Measurements from ENCODE around the gene IER5L. TPM values are rescaled to one million over a fixed set of nuclear protein-coding genes. Genes with fewer than 3 reads are reported as not detected.

Gene IER5L
- total RNA-seq, 2 experiments from 2014 or later: 3.7 to 4.1 TPM

DNA sequence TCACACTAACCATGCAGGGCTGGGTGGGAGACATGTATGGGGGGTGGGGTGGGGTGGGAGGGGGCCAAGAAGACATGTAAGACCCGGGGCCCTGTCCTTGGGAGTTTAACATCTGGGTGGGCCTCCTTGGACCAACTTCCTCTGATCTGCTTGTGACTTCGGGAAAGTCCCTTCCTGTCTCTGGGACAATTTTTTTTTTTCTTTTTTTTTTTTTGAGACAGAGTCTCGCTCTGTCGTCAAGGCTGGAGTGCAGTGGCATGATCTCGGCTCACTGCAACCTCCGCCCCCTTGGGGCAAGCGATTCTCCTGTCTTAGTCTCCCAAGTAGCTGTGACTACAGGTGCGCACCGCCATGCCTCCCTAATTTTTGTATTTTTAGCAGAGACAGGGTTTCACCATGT lies 23.8 kb upstream of the IER5L start:
- no peak overlapping the region for H3K27ac Mint-ChIP-seq
- no peaks in the 10 kb centered on the region for H3K27me3 Mint-ChIP-seq
- H3K4me1 Mint-ChIP-seq (ENCODE audit: low read depth): peaks cover 14% of the 10 kb centered on the region
- H3K9me3 Mint-ChIP-seq: no peaks in the 10 kb centered on the region
- POLR2A ChIA-PET: interaction anchor here (1.3 kb wide), 1 partner anchor 35 kb away, joined by 3 read pairs; no protein-coding TSS in a partner anchor
- DNase-seq (no peak), ATAC-seq (no peak)
- H3K36me3 Mint-ChIP-seq (ENCODE audit: low read depth): no peaks in the 10 kb centered on the region
- intact Hi-C loops (cut with micrococcal nuclease): no loop called here
- CTCF ChIA-PET: no interaction called here
- TF ChIP-seq, protein P1, sequence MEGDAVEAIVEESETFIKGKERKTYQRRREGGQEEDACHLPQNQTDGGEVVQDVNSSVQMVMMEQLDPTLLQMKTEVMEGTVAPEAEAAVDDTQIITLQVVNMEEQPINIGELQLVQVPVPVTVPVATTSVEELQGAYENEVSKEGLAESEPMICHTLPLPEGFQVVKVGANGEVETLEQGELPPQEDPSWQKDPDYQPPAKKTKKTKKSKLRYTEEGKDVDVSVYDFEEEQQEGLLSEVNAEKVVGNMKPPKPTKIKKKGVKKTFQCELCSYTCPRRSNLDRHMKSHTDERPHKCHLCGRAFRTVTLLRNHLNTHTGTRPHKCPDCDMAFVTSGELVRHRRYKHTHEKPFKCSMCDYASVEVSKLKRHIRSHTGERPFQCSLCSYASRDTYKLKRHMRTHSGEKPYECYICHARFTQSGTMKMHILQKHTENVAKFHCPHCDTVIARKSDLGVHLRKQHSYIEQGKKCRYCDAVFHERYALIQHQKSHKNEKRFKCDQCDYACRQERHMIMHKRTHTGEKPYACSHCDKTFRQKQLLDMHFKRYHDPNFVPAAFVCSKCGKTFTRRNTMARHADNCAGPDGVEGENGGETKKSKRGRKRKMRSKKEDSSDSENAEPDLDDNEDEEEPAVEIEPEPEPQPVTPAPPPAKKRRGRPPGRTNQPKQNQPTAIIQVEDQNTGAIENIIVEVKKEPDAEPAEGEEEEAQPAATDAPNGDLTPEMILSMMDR (IDR thresholded peaks at IDR 0.05): no peak
- H3K4me3 Mint-ChIP-seq: no peak overlapping the region

DNA sequence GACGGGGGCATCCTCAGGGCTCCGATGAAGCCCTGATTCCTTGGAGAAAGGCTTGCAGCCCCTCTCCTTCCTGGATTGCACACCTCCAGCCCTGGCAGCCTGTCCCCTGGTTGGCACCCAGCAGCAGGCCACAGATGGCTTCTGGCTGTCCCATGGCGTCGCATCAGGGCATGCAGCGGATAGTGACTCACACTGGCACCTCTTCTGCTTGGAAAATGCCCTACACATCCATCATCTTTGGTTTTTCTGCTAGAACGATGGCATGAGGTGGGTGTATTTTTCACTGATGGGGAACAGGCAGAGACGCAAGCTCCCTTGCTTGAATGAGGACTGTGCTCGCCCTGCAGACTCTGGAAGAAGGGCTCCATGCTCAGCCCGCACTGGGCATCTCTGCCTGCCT lies 23.2 kb upstream of the IER5L start:
- TF ChIP-seq, protein P1 (IDR thresholded peaks at IDR 0.05): no peak
- ChIA-PET POLR2A (interaction anchor here (1.3 kb wide), 1 partner anchor 36 kb away, joined by 3 read pairs; no protein-coding TSS in a partner anchor), CTCF (no interaction called here)
- DNase-seq (no peak), ATAC-seq (no peak)
- no peak overlapping the region for H3K27ac Mint-ChIP-seq
- no peaks in the 10 kb centered on the region for H3K27me3 Mint-ChIP-seq
- H3K4me3 Mint-ChIP-seq: no peak overlapping the region
- H3K36me3 Mint-ChIP-seq (ENCODE audit: low read depth): no peaks in the 10 kb centered on the region
- intact Hi-C loops (cut with micrococcal nuclease): no loop called here
- no peaks in the 10 kb centered on the region for H3K9me3 Mint-ChIP-seq
- peaks cover 8% of the 10 kb centered on the region for H3K4me1 Mint-ChIP-seq (ENCODE audit: low read depth)

DNA sequence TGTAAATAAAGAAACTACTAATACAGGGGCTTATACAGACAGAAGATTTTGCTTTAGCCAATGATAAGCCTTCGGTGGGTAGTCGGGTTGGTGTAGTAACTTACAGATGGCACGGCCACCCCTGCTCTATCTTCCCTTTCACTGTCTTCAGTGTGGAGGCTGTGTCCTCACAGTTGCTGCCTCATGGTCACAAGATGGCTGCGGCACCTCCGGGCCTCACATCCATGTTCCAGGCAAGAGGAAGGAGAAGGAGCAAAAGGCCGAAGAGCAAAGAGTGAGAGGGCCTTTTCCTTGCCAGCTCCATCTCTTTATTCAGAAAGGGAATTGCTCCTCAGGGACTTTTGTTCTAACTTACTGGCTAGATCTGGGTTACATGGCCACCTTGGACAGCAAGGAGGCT lies 22.2 kb upstream of the IER5L start:
- TF ChIP-seq, protein P1 (IDR thresholded peaks at IDR 0.05): no peak
- Mint-ChIP-seq H3K4me1 (ENCODE audit: low read depth) (peaks cover 7% of the 10 kb centered on the region), H3K27me3 (peaks cover 1% of the 10 kb centered on the region), H3K4me3 (no peak overlapping the region), H3K36me3 (ENCODE audit: low read depth) (no peaks in the 10 kb centered on the region), H3K27ac (no peak overlapping the region), H3K9me3 (no peaks in the 10 kb centered on the region)
- ATAC-seq: no peak
- intact Hi-C loops (cut with micrococcal nuclease): no loop called here
- POLR2A ChIA-PET: no interaction called here
- DNase-seq: no peak
- CTCF ChIA-PET: interaction anchor here (1.4 to 1.7 kb wide), 2 partner anchors 22 to 424 kb away, joined by 3 to 4 read pairs; partner anchors contain the start of gene IER5L

DNA sequence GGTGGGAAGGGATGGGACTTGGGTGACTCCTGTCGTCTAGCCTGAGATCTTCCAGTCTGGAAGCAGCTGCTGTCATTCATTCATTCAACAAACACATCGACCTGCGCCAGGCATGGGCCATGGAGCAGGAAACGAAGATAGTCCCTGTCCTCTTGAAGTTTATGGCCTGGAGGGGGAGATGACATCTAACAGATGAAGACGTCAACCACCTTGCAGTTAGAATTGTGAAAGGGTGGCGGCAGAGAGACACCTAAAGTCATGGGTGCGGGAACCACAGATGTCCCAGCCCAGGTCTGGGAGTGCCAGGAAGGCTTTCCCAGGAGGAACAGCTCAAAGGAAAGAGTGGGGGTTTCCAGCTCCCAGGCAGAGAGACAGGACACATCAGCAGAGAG lies 21.0 kb upstream of the IER5L start:
- DNase-seq: no peak
- ChIA-PET CTCF (interaction anchor here (1.1 to 1.7 kb wide), 4 partner anchors 21 to 425 kb away, joined by 3 to 4 read pairs (median 3); partner anchors contain the start of gene IER5L), POLR2A (interaction anchor here (0.7 to 1.6 kb wide), 2 partner anchors 9 to 24 kb away, joined by 3 to 4 read pairs; no protein-coding TSS in a partner anchor)
- Mint-ChIP-seq H3K4me1 (ENCODE audit: low read depth) (peaks cover 7% of the 10 kb centered on the region), H3K9me3 (no peaks in the 10 kb centered on the region), H3K27me3 (peaks cover 1% of the 10 kb centered on the region), H3K27ac (no peak overlapping the region), H3K4me3 (no peak overlapping the region), H3K36me3 (ENCODE audit: low read depth) (no peaks in the 10 kb centered on the region)
- TF ChIP-seq, protein P1 (IDR thresholded peaks at IDR 0.05): no peak
- ATAC-seq: no peak
- intact Hi-C loops (cut with micrococcal nuclease): no loop called here

DNA sequence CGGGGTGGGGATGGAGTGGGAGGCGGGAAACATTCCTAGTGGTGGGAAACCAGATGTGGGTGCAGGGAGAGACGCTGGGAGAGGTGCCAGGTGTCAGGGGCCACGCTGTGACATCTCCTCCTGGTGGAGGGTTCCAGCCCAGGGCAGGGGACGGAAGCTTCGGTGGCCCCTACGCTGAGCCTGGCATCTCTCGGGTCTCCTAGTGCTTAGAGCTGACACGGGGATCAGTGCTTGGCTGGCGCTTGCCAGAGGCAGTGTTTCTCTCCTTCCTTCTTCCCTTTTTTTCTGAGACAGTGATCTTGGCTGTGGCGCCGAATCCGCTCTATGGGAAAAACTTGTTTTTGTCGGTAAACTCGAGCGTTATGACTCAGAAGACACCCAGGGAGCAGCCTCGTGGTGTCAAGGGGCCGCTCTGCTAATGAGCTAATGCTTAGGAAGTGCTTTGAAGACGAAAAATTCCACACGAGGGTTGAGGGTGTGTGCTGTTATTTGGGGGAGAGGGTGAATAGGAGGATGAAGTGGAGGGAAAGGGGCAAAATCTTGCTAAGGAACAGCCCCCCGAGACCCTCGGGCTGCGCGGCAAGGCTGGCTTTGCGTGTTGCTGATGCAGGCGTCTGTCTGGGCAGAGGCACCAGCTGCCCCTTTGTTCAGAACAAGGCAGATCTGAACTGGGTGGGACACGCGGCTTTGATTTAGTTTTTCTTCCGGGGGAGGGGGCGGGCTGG lies 20.4 kb upstream of the IER5L start:
- Mint-ChIP-seq H3K4me3 (no peak overlapping the region), H3K36me3 (ENCODE audit: low read depth) (no peaks in the 10 kb centered on the region), H3K9me3 (no peaks in the 10 kb centered on the region), H3K4me1 (ENCODE audit: low read depth) (peaks cover 7% of the 10 kb centered on the region), H3K27me3 (peaks cover 1% of the 10 kb centered on the region), H3K27ac (no peak overlapping the region)
- POLR2A ChIA-PET: interaction anchor here (0.7 to 1.7 kb wide), 3 partner anchors 10 to 24 kb away, joined by 3 to 4 read pairs (median 4); partner anchors contain the start of gene IER5L
- CTCF ChIA-PET: interaction anchor here (1.1 to 1.4 kb wide), 3 partner anchors 24 to 426 kb away, joined by 3 read pairs; no protein-coding TSS in a partner anchor
- intact Hi-C loops (cut with micrococcal nuclease): no loop called here
- ATAC-seq (no peak), DNase-seq (no peak)
- TF ChIP-seq, protein P1 (IDR thresholded peaks at IDR 0.05): no peak

Data from activated CD8-positive, alpha-beta T cell treated with anti-CD3 and anti-CD28 coated beads for 36 hours (primary cell).